Activated T-cell treated with anti-CD3 and anti-CD28 coated beads, Interleukin-2, amount 50 U/mL, for 24 hours (primary cell): ENCODE results near the gene SRR.

Source experiments
- DNase-seq: peaks from one replicate; pipeline ENCODE4 v3.0.0-alpha.2; 2020
- H3K27ac Mint-ChIP-seq: 2 replicates; pipeline ENCODE4 v1.8.0; 2020; ENCODE audit warnings: mild to moderate bottlenecking, mixed read lengths
- H3K27me3 Mint-ChIP-seq: 2 replicates; pipeline ENCODE4 v1.8.0; 2020; ENCODE audit warnings: mixed read lengths
- H3K36me3 Mint-ChIP-seq: 2 replicates; pipeline ENCODE4 v1.8.0; 2020; ENCODE audit warnings: low read depth, mixed read lengths
- H3K4me1 Mint-ChIP-seq: 2 replicates; pipeline ENCODE4 v1.8.0; 2020; ENCODE audit warnings: low read depth, mixed read lengths
- H3K4me3 Mint-ChIP-seq: 2 replicates; pipeline ENCODE4 v1.8.0; 2020; ENCODE audit warnings: mild to moderate bottlenecking, moderate library complexity, mixed read lengths
- H3K9me3 Mint-ChIP-seq: 2 replicates; pipeline ENCODE4 v1.8.0; 2020; ENCODE audit warnings: mixed read lengths

The SRR gene

GRCh38 chr17:2275722-2276121, 28.0 kb upstream of the SRR start:
- peak overlapping the region; percentile 60 for H3K27ac Mint-ChIP-seq
- H3K36me3 Mint-ChIP-seq: peaks cover 73% of the 10 kb centered on the region
- H3K27me3 Mint-ChIP-seq: no peaks in the 10 kb centered on the region
- H3K4me3 Mint-ChIP-seq: no peak overlapping the region
- H3K4me1 Mint-ChIP-seq: peaks cover 56% of the 10 kb centered on the region
- H3K9me3 Mint-ChIP-seq: no peaks in the 10 kb centered on the region
- DNase-seq: no peak

DNA sequence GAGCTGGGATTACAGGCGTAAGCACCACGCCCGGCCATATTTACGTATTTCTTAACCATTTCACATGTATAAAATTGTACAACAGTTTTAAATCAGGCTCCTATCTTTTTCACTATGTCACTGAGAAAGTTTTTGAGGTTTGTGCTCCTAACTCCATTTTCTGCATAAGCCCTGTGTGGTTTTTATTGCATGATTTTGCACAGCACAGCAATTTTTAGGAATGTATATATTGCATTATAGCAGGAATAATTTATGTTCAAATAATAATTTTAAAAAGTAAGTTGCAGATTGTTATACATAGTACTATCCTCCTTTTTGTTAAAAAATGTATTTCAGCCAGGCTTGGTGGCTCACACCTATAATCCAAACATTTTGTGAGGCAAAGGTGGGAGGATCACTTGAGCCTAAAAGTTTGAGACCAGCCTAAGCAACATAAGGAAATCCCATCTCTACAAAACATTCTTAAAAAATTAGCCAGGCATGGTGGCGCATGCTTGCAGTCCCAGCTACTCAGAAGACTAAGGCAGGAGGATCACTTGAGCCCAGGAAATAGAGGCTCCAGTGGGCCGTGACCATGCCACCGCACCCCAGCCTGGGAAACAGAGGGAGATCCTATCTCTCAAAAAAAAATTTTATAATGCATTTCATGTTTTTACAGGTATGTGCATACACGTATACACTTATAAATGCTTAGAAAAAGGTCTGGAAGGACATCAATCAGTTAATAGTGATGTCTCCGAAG, 26.1 kb upstream of the SRR start:
- H3K9me3 Mint-ChIP-seq: no peaks in the 10 kb centered on the region
- peaks cover 60% of the 10 kb centered on the region for H3K4me1 Mint-ChIP-seq
- no peak overlapping the region for H3K27ac Mint-ChIP-seq
- H3K27me3 Mint-ChIP-seq: no peaks in the 10 kb centered on the region
- H3K36me3 Mint-ChIP-seq: peaks cover 81% of the 10 kb centered on the region
- H3K4me3 Mint-ChIP-seq: no peak overlapping the region
- no peak for DNase-seq

- H3K27ac Mint-ChIP-seq: peak overlapping the region; percentile 67
- H3K4me3 Mint-ChIP-seq: no peak overlapping the region
- peaks cover 52% of the 10 kb centered on the region for H3K4me1 Mint-ChIP-seq
Measured at GRCh38 chr17:2279707-2280106, 24.0 kb upstream of the SRR start.

DNA sequence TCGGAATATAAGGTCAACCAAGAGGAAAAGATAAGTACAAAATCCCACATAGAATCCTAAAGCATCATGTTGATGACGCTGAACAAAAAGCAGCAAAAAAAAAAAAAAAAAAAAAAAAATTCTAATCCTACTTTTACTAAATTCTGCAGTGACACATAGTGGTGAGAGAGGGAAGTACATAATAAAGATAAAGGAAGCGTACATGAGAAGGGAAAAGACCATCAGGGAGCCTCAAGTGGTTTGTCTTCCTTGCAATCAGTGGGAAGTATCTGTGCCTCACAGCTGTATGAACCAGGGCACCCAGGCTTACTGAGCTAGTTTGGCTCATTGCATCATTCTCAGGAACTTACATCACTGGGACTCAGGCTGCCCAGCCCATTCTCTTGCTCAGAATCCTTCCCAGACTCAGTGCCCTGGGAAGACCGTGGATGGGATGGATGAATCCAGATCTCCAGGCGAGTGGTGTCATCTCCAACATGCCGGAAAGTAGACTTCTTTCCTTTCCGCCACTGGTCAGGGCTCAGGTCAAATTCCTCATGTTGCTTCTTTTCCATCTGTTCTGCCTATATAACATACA, 21.4 kb upstream of the SRR start:
- Mint-ChIP-seq H3K4me1 (peaks cover 35% of the 10 kb centered on the region), H3K4me3 (no peak overlapping the region), H3K36me3 (peaks cover 84% of the 10 kb centered on the region), H3K9me3 (no peaks in the 10 kb centered on the region), H3K27me3 (no peaks in the 10 kb centered on the region), H3K27ac (peak overlapping the region; percentile 68)
- DNase-seq: no peak

More at GRCh38 chr17:2279707-2280106, 24.0 kb upstream of the SRR start:
- no peak for DNase-seq
- no peaks in the 10 kb centered on the region for H3K9me3 Mint-ChIP-seq
- H3K27me3 Mint-ChIP-seq: no peaks in the 10 kb centered on the region
- H3K36me3 Mint-ChIP-seq: peaks cover 85% of the 10 kb centered on the region

GRCh38 chr17:2283302-2283701, 20.4 kb upstream of the SRR start:
- peaks cover 88% of the 10 kb centered on the region for H3K36me3 Mint-ChIP-seq
- peaks cover 34% of the 10 kb centered on the region for H3K4me1 Mint-ChIP-seq
- H3K9me3 Mint-ChIP-seq: no peaks in the 10 kb centered on the region
- H3K27ac Mint-ChIP-seq: no peak overlapping the region
- DNase-seq: no peak
- H3K27me3 Mint-ChIP-seq: no peaks in the 10 kb centered on the region
- H3K4me3 Mint-ChIP-seq: no peak overlapping the region

GRCh38 chr17:2289878-2290478, 13.8 kb upstream of the SRR start:
- H3K4me3 Mint-ChIP-seq: no peak overlapping the region
- peaks cover 86% of the 10 kb centered on the region for H3K36me3 Mint-ChIP-seq
- H3K27me3 Mint-ChIP-seq: no peaks in the 10 kb centered on the region
- DNase-seq: no peak
- no peaks in the 10 kb centered on the region for H3K9me3 Mint-ChIP-seq
- H3K4me1 Mint-ChIP-seq: peaks cover 10% of the 10 kb centered on the region
- no peak overlapping the region for H3K27ac Mint-ChIP-seq

DNA sequence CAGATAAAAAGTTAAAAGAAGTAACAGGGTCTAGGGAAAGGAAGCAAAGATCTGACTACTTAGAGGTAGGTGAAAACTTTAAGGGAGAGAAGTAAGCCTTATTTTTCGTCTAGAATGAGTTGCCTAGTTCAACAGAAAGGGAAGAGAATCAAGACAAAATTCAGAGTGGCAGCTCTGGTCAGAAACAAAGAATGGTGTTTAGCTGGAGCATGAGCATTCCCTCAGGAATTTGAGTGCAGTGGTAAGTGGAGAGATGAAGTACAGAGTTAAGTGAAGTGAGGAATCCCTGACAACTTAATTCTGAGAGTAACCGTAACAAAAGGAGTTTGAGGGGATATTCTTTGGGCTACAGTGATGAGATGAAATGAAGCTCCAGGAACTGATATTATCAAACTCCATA, 11.7 kb upstream of the SRR start:
- Mint-ChIP-seq H3K4me3 (no peak overlapping the region), H3K27ac (no peak overlapping the region), H3K36me3 (peaks cover 90% of the 10 kb centered on the region), H3K27me3 (no peaks in the 10 kb centered on the region), H3K4me1 (peaks cover 29% of the 10 kb centered on the region), H3K9me3 (no peaks in the 10 kb centered on the region)
- no peak for DNase-seq

- H3K9me3 Mint-ChIP-seq: no peaks in the 10 kb centered on the region
- H3K4me3 Mint-ChIP-seq: no peak overlapping the region
- H3K4me1 Mint-ChIP-seq: peaks cover 54% of the 10 kb centered on the region
- no peak for DNase-seq
- peaks cover 94% of the 10 kb centered on the region for H3K36me3 Mint-ChIP-seq
- peak overlapping the region; percentile 50 for H3K27ac Mint-ChIP-seq
- no peaks in the 10 kb centered on the region for H3K27me3 Mint-ChIP-seq
Measured at GRCh38 chr17:2295575-2295974, 8.2 kb upstream of the SRR start.

DNA sequence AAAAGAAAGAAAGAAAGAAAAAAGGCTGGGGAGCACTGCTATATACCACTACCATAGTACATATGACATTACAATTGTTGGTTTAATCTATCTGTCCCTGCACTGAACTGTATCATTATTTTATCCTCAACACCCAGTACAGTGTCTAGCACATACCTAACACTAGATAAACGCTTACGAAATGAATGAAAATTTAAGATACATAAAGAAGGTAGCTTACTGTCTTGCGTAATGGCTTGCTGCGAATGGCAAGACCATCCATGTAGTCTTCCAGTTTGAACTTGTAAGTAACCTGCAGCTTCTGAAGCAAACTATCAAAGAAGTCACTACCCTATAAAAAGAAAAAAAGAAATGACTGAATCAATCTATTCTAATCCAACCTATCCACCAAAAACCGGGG, 6.7 kb upstream of the SRR start:
- Mint-ChIP-seq H3K9me3 (no peaks in the 10 kb centered on the region), H3K27ac (peak overlapping the region; percentile 5), H3K4me3 (no peak overlapping the region)

GRCh38 chr17:2299136-2299535, 4.6 kb upstream of the SRR start:
- Mint-ChIP-seq H3K4me3 (no peak overlapping the region), H3K36me3 (peaks cover 72% of the 10 kb centered on the region), H3K4me1 (peaks cover 72% of the 10 kb centered on the region), H3K9me3 (no peaks in the 10 kb centered on the region), H3K27ac (no peak overlapping the region), H3K27me3 (no peaks in the 10 kb centered on the region)
- DNase-seq: no peak

More for the DNA sequence above, 6.7 kb upstream of the SRR start:
- Mint-ChIP-seq H3K27me3 (no peaks in the 10 kb centered on the region), H3K36me3 (peaks cover 87% of the 10 kb centered on the region), H3K4me1 (peaks cover 68% of the 10 kb centered on the region)
- DNase-seq: no peak

DNA sequence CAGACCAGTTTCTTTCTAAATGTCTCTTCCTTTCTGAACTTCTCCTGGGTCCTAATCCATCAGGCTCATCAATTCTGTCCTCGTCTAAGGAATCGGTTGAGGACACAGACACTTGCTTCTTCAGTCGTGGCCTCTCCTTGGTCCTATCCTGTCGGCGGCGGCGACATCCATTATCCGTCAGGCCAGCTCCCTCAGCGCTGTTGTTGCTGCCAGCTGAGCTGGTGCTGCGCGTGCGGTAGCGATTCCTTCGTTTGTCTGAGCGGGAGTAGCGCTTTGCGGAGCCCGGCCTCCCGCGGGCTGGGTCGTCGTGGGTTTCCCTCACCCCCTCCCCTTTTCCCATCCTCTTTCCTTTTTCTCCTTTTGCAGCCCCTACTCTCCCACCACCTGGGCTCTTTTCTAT, 4.0 kb upstream of the SRR start:
- H3K27me3 Mint-ChIP-seq: no peaks in the 10 kb centered on the region
- peaks cover 68% of the 10 kb centered on the region for H3K4me1 Mint-ChIP-seq
- no peak overlapping the region for H3K27ac Mint-ChIP-seq
- H3K4me3 Mint-ChIP-seq: no peak overlapping the region
- H3K9me3 Mint-ChIP-seq: no peaks in the 10 kb centered on the region
- peaks cover 68% of the 10 kb centered on the region for H3K36me3 Mint-ChIP-seq
- no peak for DNase-seq

DNA sequence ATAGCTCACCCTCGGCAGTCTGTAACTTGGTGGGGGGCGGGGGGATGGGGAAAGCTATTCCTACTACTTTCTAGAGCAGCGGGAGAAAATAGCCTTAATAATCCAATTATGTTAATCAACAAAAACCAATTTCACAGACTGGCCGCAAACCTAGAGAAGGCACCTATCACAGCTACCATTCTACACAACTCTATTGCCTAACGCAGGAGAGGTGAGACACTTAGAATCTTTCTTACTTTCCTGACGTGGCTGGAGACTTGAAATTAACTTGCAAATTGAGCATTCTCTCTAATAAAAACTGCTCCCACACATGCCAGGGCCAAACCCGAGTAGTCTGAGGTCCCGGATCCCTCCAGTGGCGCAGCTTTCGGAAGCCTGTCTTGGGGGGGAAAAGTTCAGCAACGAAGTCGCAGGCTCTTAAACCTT, 959 bp upstream of the SRR start:
- no peak for DNase-seq
- peak overlapping the region; percentile 90 for H3K27ac Mint-ChIP-seq
- H3K9me3 Mint-ChIP-seq: no peaks in the 10 kb centered on the region
- H3K4me1 Mint-ChIP-seq: peaks cover 61% of the 10 kb centered on the region
- peaks cover 57% of the 10 kb centered on the region for H3K36me3 Mint-ChIP-seq
- no peaks in the 10 kb centered on the region for H3K27me3 Mint-ChIP-seq
- H3K4me3 Mint-ChIP-seq: peak overlapping the region; percentile 91

- Mint-ChIP-seq H3K27me3 (no peaks in the 10 kb centered on the region), H3K36me3 (peaks cover 46% of the 10 kb centered on the region), H3K4me1 (peaks cover 54% of the 10 kb centered on the region), H3K4me3 (peak overlapping the region; percentile 91), H3K9me3 (no peaks in the 10 kb centered on the region), H3K27ac (peak overlapping the region; percentile 79)
- DNase-seq: no peak
Measured at GRCh38 chr17:2304931-2305330, 1.2 kb downstream of the SRR start.

- Mint-ChIP-seq H3K27ac (no peak overlapping the region), H3K4me1 (peaks cover 26% of the 10 kb centered on the region), H3K9me3 (no peaks in the 10 kb centered on the region), H3K27me3 (no peaks in the 10 kb centered on the region), H3K36me3 (peaks cover 33% of the 10 kb centered on the region), H3K4me3 (no peak overlapping the region)
- DNase-seq: no peak
Measured at GRCh38 chr17:2309338-2310154, 5.8 kb downstream of the SRR start.
